Measurements from ENCODE around the gene KAT7. TPM values are rescaled to one million over a fixed set of nuclear protein-coding genes. Genes with fewer than 3 reads are reported as not detected.

KAT7 gene
- total RNA-seq, 1 experiment from 2014 or later: 90.6 TPM

DNA sequence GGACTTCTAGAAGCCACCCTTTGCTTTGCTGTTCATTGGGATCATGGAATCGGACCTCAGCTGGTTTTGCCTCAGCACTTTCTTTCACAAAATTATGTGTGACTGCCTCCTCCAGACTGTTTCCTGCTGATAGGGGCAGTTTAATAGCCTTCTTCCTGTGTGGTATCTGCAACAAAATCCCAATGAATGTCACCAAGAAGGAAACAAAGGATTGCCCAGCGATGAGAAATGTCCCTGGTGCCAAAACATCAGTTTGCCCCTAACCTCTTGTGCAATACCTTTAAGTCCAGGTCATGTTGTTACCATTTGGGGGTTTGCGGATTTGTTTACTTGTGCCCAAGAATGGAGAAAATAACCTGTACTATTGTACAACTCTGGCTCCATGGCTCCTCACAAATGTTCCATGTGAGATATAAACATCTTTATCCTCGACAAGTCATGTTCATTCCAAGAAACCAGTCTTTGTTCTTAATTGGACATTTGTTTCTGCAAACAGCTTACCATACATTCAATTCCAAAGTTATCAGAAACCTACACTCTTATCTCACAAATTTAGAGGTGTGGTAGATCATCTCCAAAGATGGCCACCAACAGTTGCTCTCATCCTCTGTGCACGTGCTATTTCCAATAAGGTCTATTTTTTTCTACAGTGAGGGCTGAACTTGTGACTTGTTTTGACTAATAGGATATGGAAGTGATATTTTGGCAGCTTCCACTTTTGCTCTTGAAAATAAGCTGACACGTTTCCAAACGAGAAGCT, 44.5 kb downstream of the KAT7 start:
- CTCF ChIA-PET: interaction anchor here (0.7 kb wide), 1 partner anchor 15 kb away, joined by 3 read pairs; no protein-coding TSS in a partner anchor
- Mint-ChIP-seq H3K9me3 (ENCODE audit: low read depth, unreplicated experiment) (no peaks in the 10 kb centered on the region), H3K27me3 (ENCODE audit: unreplicated experiment) (no peaks in the 10 kb centered on the region), H3K27ac (ENCODE audit: unreplicated experiment) (no peak overlapping the region), H3K4me3 (ENCODE audit: low read depth, unreplicated experiment) (no peak overlapping the region), H3K4me1 (ENCODE audit: low read depth, unreplicated experiment) (peaks cover 53% of the 10 kb centered on the region), H3K36me3 (ENCODE audit: insufficient read depth, unreplicated experiment) (peaks cover 69% of the 10 kb centered on the region)
- BruUV-seq (replicated peaks): no TSS peak
- no peak for TF ChIP-seq CTCF (IDR thresholded peaks at IDR 0.05; ENCODE audit: unreplicated experiment)
- no peak for DNase-seq
- intact Hi-C loops (cut with micrococcal nuclease; ENCODE audit: unreplicated experiment): no loop called here

DNA sequence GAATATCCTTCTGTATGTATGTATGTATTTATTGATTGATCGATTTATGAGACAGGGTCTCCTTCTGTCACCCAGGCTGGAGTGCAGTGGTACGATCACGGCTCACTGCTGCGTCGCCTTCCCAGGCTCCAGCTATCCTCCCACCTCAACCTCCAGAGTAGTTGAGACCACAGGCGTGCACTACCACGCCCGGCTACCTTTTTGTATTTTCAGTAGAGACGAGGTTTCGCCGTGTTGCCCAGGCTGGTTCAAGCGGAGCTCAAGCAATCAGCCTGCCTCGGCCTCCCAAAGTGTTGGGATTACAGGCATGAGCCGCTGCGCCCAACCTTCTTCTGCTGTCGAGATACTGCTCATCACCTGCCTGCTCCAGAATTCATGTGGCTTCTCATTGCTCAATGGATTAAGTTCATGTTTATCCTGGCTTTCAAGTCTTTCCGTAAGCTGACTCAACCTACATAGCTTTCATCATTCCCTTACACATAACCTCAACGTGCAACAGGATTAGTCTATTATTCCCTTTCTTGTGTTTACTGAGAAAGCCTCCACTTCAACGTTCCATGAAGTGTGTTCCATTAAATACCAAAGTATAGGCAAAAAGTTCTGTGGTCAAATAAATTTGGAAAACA, 45.8 kb downstream of the KAT7 start:
- intact Hi-C loops (cut with micrococcal nuclease; ENCODE audit: unreplicated experiment): no loop called here
- Mint-ChIP-seq H3K4me3 (ENCODE audit: low read depth, unreplicated experiment) (no peak overlapping the region), H3K27ac (ENCODE audit: unreplicated experiment) (no peak overlapping the region), H3K36me3 (ENCODE audit: insufficient read depth, unreplicated experiment) (peaks cover 63% of the 10 kb centered on the region), H3K27me3 (ENCODE audit: unreplicated experiment) (no peaks in the 10 kb centered on the region), H3K9me3 (ENCODE audit: low read depth, unreplicated experiment) (no peaks in the 10 kb centered on the region), H3K4me1 (ENCODE audit: low read depth, unreplicated experiment) (peaks cover 47% of the 10 kb centered on the region)
- CTCF ChIA-PET: no interaction called here
- DNase-seq: no peak
- no peak for TF ChIP-seq CTCF (IDR thresholded peaks at IDR 0.05; ENCODE audit: unreplicated experiment)
- no TSS peak for BruUV-seq (replicated peaks)

DNA sequence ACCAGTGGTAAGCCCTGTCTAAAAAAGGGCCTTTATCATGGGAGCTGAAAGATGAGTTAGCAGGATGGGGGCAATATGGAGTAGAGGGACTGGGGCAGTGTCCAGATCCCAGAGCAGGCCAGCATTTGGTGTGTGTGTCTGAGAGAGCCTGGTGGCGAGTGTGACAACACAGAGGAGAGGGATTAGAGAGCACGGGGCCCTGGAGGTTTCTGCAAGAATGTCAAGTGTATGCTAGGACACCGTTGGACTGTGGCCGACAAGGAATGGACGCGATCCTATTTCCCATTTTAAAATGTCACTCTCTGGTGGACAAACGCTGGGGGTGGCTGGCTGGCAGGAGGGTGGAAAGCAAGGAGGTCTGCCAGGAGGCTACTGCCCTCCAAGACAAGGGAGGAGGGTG, 47.0 kb downstream of the KAT7 start:
- no peaks in the 10 kb centered on the region for H3K9me3 Mint-ChIP-seq (ENCODE audit: low read depth, unreplicated experiment)
- no peak for TF ChIP-seq CTCF (IDR thresholded peaks at IDR 0.05; ENCODE audit: unreplicated experiment)
- peaks cover 40% of the 10 kb centered on the region for H3K4me1 Mint-ChIP-seq (ENCODE audit: low read depth, unreplicated experiment)
- peak overlapping the region; percentile 89 for H3K27ac Mint-ChIP-seq (ENCODE audit: unreplicated experiment)
- intact Hi-C loops (cut with micrococcal nuclease; ENCODE audit: unreplicated experiment): no loop called here
- peaks cover 52% of the 10 kb centered on the region for H3K36me3 Mint-ChIP-seq (ENCODE audit: insufficient read depth, unreplicated experiment)
- CTCF ChIA-PET: interaction anchor here (0.6 kb wide), 1 partner anchor 983 kb away, joined by 3 read pairs; no protein-coding TSS in a partner anchor
- H3K27me3 Mint-ChIP-seq (ENCODE audit: unreplicated experiment): no peaks in the 10 kb centered on the region
- no TSS peak for BruUV-seq (replicated peaks)
- DNase-seq: no peak
- peak overlapping the region; percentile 69 for H3K4me3 Mint-ChIP-seq (ENCODE audit: low read depth, unreplicated experiment)

DNA sequence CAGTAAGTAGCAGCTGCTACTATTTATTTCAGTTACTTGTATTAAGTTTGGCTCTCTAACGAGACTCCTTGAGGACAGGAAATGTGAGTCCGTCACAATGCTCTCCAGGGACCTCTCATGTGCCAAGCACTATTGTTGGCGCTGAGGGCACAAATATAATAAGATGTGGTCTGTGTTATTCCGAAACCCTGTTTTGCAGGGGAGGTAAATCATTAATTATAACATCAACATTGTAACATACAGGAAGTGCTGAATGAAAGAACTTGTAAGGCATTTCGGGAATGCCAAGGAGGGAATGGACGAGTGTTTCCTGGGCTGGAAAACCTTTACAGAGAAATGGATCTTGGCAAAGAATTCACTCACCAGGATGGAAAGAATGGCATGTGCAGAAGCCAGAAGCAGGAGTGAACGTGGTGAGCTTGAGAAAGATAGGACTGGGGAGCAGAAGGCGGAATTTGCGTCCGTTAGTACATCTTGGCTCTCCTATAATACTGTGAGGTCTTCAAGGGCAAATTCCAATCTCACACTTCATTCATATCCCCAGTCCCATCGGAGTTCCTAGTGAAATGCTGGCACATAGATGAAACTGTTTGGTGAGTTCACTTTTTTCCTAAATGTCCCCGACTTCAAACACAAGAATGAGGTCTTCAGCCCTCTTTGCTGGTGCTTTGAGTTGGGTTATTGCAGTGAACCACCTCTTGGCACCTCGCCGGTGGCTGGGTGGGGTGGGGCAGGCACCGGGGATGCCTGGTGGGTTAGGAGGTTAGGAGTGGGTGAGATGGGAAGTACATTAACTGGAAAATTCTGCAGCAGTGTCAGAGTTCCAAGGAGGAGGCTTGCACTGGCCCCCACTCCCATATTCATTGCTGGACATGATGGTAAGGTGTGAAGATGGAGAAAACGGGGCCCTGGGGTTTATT, 47.9 kb downstream of the KAT7 start:
- peaks cover 48% of the 10 kb centered on the region for H3K36me3 Mint-ChIP-seq (ENCODE audit: insufficient read depth, unreplicated experiment)
- H3K27me3 Mint-ChIP-seq (ENCODE audit: unreplicated experiment): no peaks in the 10 kb centered on the region
- CTCF ChIA-PET: interaction anchor here (0.6 kb wide), 1 partner anchor 192 kb away, joined by 4 read pairs; no protein-coding TSS in a partner anchor
- DNase-seq: peak; percentile 57
- intact Hi-C loops (cut with micrococcal nuclease; ENCODE audit: unreplicated experiment): no loop called here
- peak overlapping the region; percentile 89 for H3K27ac Mint-ChIP-seq (ENCODE audit: unreplicated experiment)
- H3K4me3 Mint-ChIP-seq (ENCODE audit: low read depth, unreplicated experiment): peak overlapping the region; percentile 69
- no peaks in the 10 kb centered on the region for H3K9me3 Mint-ChIP-seq (ENCODE audit: low read depth, unreplicated experiment)
- BruUV-seq (replicated peaks): TSS peak; percentile 26
- peaks cover 37% of the 10 kb centered on the region for H3K4me1 Mint-ChIP-seq (ENCODE audit: low read depth, unreplicated experiment)
- TF ChIP-seq CTCF (IDR thresholded peaks at IDR 0.05; ENCODE audit: unreplicated experiment): no peak
